GM18526 (cell line): ENCODE results near the gene VSTM2B.

Experiments
- POLR2A ChIP-seq: IDR thresholded peaks from 3 replicates; pipeline ENCODE4 v1.6.1; 2011; ENCODE audit not compliant: insufficient read length; ENCODE audit errors: extremely low read depth

Gene VSTM2B

DNA sequence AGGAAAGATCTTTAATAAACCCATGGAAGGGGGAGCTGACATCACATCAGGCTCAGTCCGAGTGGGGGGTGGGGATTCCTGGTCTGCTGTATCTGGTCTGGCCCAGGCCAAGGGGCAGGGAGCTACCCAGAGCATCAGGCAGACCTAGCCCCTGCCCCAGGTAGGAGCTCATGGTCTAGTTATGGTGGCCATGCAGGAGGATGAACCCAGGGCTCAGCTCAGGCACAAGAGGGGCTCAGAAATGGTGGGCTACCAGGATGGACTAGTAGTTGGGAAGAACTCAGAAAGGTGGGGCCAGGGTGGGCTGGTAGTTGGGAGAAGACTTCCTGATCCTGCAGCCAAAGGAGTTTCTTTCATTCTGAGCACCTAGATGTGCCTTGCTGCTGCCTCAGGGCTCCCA is 14.3 kb downstream of the VSTM2B start:
- no peak for TF ChIP-seq POLR2A

DNA sequence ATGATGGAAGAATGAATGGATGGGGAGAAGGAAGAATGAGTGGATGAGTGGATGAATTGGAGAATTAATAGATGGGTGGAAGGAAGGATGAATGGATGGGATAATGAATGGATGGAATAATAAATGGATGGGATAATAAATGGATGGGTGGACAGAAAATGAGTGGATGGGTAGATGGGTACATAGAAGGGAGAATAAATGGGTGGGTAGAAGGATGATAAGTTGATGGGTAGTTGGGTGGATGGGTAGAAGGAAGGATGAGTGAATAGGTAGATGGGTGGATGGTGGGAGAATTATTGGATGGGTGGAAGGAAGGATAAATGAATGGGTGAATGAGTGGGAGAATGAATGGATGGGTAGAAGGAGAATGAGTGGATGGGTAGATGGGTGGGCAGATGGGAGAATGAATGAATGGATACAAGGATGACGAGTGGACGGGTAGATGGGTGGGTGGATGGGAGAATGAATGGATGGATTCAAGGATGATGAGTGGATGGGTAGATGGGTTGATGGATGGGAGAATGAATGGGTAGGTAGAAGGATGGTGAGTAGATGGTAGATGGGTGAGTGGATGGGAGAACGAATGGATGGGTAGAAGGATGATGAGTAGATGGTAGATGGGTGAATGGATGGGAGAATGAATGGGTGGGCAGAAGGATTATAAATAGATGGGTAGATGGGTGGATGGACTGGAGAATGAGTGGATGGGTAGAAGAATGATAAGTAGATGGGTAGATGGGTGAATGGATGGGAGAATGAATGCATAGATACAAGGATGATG is 15.9 kb downstream of the VSTM2B start:
- no peak for TF ChIP-seq POLR2A

DNA sequence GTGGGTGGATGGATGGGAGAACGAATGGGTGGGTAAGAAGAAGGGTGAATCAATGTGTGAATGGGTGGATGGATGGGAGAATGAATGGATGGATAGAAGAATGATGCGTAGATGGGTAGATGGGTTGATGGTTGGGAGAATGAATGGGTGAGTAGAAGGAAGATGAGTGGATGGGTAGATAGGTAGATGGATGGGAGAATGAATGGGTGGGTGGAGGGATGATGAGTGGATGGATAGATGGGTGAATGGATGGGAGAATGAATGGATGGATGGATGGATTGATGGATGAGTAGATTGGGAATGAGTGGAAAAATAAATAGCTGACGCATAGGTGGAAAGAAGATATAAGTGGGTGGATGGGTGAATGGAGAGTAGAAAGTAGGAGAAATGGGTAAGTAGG is 16.5 kb downstream of the VSTM2B start:
- TF ChIP-seq POLR2A = no peak

DNA sequence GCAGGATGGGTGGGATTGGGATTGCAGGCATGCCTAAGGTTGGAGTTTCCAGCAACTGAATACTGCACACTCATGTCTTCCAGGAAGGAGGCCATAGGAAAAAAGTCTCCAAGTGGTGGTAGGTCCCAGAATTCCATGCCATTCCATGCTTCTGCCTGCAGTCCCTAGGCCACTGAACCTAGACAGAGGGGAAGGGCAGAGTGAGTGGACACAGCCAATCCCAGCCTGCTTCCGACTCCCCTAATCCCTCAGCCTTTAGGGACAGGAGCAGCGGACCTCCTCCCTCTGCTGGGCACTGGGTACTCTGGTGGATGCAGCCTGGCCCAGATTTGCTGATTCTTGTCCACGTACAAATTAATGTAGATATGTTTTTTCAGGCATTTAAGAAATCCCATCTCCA is 17.0 kb downstream of the VSTM2B start:
- TF ChIP-seq POLR2A = no peak

DNA sequence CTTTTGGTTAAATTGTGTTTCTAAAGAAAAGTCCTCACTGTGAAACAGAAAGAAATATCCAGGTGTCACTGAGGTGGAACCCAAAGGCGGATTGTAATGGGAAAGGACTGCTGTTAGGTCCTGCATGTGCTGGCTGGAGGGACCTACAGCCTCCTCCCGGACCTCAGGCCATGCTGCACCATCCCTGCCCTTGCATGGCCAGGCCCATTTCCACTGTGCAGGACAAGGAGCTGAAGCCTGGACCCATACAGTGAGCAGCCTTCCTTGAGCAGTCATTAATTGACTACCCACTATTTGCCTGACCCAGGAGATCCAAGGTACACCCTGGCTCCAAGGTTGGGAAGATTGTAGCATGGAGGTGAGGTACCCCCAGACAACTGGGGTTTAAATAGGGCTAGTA is 17.6 kb downstream of the VSTM2B start:
- no peak for TF ChIP-seq POLR2A

DNA sequence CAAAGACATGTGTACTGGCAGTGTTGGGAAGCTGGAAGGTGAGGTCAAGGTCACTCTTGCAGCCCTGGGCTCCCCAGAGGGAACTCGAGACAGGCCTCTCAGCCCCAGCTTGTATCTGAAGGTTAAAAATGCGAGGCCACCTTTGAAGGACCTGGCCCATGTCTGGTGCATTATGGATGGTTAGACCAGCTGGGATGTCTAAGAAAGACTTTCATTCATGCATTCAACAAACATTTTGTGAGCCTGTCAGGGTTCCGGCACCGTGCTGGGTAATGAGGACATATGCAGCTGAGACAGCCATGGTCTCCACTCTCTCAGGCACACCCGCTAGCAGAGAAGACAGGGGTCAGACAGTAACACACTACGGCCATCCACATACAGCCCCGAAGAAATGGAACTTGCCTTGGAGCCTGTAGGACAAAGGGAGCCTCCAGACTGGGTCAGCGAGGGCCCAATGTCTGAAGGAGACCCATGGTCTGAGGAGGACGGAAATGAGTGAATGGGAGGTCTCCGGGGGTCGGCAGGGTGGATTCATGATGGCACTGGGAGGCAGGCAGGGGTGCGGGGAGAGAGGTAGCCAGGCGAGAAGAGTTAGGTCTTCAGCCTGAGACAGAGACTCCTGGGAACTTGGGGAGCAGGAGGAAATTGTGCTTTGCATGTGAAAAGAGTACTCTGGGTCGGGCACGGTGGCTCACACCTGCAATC is 19.0 kb downstream of the VSTM2B start:
- no peak for TF ChIP-seq POLR2A

DNA sequence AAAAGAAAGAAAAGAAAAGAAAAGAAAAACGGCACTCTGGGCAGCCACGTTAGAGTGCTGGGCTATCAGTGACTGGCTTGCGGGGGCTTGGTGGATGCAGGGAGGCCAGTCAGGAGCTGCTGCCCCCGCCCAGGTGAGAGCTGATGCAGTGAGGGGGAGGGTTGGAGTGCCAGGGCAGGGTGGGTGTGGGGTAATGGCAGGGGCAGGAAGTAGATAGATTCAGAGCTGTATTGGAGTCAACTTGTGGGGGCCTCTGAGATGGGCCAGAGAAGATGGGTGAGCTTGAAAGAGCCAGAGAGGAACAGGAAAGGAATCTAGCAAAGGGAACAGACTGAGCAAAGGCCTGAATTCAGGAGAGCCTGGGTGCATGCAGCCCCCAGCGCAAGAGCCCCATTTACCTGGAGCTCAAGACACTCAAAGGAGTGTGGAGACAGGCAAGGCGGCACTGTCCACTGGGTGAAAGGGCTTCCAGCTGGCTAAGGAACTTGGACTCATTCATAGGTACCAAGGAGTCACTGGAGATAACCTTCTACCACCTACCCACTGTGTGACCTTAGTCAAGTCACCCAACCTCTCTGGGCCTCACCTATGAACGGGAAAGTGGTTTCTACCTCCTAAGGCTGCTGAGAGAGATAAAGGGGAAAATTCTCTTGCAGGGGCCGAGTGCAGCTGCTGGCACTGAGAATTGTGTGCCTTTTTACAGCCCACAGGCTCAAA is 20.2 kb downstream of the VSTM2B start:
- no peak for TF ChIP-seq POLR2A

DNA sequence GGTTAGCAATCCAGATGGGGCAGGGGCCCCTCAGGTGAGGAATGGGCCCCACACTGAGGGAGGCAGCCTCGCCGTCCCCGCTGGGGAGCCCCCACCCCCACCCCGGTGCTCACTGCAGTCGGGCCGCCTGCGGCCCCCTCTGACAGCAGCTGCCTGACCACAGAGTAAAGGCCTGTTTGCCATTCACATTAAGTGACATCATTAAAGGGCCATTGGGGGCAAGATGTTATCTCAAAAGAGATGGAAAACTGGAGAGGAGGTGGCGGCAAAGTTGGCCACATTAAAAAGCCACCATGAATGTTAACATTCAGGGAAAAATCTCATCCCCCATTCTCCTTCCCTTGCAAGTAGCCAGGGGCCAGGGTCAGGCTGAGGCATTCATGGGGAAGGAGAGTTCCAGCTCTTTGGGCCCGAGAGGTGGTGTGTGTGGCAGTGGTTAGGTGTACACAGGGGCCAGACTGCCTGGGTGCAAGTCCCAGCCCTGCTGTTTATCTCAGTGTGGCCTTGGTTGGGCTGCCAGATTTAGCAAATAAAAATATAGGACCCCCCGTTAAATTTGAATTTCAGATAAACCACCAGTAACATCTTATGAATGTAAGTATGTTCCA is 20.9 kb downstream of the VSTM2B start:
- TF ChIP-seq POLR2A = no peak

DNA sequence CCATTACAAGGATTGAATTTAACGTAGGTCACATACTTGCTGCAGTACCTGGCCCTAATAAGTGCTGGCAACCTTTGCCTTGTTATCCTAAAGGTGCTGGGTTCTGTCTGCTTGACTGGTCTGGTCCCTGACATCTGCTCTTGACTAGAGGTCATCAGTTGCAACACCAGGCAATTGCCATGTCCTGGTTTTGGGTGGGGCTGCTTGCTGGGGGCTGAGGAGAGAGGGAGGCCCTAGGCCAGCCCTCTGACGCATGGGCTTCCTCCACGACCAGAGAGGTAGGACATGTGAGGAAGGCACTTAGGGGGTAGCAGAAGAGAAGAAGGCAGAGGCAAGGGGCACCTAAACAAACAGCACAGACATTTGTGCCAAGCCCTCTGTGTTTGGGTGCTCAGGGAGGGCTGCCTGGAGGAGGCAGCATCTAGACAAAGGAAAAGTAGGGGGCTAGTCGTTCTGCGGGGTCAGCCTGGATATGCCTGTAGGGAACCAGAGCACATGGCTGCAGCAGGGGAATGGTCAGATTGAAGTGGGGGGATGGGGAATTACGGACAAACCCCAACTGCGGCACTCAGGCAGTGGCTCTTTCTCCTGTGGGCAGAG is 21.7 kb downstream of the VSTM2B start:
- no peak for TF ChIP-seq POLR2A

DNA sequence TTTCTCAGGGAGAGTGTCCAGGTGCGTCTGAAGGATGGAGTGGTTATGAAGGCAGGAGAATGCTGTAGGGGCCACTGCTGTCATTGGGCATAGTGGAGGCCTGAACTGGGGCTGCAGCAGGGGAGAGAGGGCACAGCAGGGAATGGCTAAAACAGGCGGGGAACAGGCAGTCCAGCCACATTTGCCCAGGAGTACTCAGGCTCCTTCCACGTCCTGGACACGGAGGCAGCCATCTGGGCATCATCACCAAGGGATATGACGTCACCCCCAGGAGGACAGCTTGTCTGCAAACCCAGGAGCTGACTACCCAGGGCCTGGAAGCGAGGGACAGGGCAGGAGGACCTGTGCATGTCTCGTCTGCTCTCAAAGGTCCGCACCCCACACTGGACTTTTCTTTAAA is 22.2 kb downstream of the VSTM2B start:
- no peak for TF ChIP-seq POLR2A

DNA sequence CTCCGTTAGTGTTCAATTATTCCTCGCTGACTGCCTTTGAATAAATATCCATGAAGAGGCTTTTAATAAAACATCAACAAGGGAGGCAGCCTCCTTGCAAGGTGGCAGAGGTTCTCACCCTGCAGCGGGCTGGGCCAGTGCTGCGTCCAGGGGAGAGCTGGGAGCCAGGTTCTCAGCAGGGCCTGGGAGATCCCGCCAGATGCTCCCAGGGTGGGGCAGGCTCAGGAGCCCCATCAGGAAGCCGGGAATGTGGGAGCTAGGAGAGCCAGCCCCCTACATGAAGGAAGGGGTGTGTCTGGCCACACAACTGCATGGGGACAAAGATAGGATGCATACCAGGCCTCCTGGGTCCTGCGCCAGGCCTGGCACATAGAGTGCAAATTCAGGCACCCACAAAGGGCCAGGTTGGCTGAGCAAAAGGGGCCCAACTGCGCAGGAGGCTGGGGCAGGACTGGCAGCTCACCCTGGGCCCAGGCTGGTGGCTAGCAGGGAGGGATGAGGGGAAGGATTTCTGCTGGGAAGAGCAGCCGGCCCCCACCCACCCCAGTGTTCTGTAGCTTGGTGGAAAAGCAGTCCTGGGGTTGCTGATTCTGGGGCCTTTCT is 22.8 kb downstream of the VSTM2B start:
- no peak for TF ChIP-seq POLR2A

DNA sequence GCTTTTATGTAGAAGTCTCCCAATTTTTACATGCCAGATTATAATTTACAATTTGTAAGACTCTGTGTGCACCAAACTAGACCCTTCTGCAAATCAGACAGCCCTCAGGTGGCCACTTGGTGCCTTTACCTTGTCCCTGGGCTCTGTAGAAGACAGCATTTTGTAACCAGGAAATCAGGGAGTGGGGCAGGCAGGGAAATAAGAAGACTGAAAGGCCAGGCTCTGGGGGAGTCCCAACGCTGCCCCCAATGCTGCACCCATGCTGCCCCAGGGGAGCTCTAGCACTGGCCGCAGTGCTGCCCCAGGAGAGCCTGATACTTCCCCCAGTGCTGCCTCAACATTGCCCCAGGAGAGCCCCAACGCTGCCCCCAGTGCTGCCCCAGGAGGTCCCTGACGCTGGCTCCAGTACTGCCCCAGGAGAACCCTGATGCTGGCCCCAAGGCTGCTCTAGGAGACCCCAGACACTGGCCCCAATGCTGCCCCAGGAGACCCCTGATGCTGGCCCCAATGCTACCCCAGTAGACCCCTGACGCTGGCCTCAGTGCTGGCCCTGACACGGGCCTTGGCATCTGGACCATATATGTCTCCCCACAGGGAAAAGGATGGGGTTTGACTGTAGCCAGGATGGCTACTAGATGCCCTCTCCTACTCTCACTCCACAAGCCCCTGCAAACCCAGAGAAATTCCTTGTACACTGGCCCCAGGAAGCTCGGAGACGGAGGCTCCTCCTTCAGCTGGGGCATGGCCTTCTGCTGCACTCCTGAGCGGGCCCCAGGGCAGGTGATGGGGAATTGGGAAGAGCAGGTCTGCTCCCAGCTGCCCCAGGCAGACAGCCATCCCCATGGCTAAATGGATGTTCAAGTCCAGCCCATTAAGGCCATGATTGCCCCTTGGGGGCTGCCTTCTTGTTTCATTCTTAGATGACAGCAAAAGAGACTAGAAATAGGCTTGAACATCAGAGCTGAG is 23.6 kb downstream of the VSTM2B start:
- TF ChIP-seq POLR2A = no peak

DNA sequence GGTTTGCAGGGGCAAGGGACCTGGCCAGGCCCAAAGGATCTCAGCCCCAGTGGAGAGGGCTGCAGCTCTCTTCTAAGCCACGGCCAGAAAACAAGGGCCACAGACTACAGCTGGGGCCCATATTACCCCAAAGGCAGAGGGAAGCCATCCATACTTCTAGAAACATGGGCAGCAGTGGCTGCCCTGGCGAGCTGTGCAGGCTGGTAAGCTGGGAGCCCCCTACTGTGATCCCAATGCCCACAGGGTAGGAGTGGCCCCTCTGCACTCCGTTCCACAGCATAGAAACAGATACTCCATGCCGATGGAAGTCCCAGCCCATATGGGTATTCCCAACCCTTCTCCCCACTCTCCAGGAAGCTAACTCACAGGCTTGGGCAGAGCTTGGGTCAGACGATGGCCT is 25.1 kb downstream of the VSTM2B start:
- no peak for TF ChIP-seq POLR2A

DNA sequence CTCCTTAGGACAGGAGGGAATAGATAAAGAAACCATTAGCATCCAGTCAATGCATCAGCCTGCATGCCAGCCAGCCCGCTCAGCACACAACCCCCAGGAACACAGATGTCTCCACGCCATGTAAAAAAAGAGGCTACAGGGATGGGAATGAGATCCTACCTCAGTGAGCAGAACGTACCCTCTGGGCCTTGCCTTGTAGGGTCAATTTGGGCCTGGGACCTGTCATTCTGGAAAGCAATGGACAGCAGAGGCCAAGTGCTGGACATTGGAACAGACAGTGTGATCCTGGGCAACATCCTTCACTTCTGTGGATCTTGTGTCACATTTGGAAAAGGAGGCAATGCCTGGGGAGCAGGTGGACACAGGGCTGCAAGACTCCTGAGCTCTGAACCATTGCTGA is 26.0 kb downstream of the VSTM2B start:
- TF ChIP-seq POLR2A = no peak
